Measurements from ENCODE around the gene CYP4Z1.
"Not testable (repeated sequence)": the region's sequence is repeated elsewhere in the genome, so short reads cannot be mapped to it uniquely, and the experiment has no call there.

The CYP4Z1 gene

GRCh38 chr1:47067097-47067594, at the start of gene CYP4Z1:
Gene CYP4Z1 (plus strand): TSS chr1:47067231. CDS start chr1:47067491, 260 bp downstream.
- H3K9ac ChIP-seq (ENCODE audit: low read depth, low read length): no peak within 1 kb of the TSS
- H3K4me3 ChIP-seq (ENCODE audit: low read length): no peak within 1 kb of the TSS
- no peaks in the 10 kb centered on the region; the same call in 1 of the 2 replicates for H3K27me3 ChIP-seq (ENCODE audit: insufficient read depth, low read length)
- H3K9me3 ChIP-seq (ENCODE audit: insufficient read depth, low read depth, low read length): no peaks in the 10 kb centered on the region
- no peaks in the 10 kb centered on the region for H3K36me3 ChIP-seq (ENCODE audit: insufficient read depth, low read depth, low read length)
- H3K27ac ChIP-seq (ENCODE audit: low read length): no peak within 1 kb of the TSS
- H3K4me1 ChIP-seq (ENCODE audit: insufficient read depth, low read length): no peaks in the 10 kb centered on the region

GRCh38 chr1:47021070-47021469, 46.0 kb upstream of the CYP4Z1 start:
- no peak overlapping the region for H3K4me3 ChIP-seq (ENCODE audit: low read length)
- no peak overlapping the region for H3K27ac ChIP-seq (ENCODE audit: low read length)
- no peaks in the 10 kb centered on the region for H3K36me3 ChIP-seq (ENCODE audit: insufficient read depth, low read depth, low read length)
- peaks cover 39% of the 10 kb centered on the region for H3K27me3 ChIP-seq (ENCODE audit: insufficient read depth, low read length)
- H3K9me3 ChIP-seq (ENCODE audit: insufficient read depth, low read depth, low read length): no peaks in the 10 kb centered on the region
- peaks cover 20% of the 10 kb centered on the region; the same call in 1 of the 2 replicates for H3K4me1 ChIP-seq (ENCODE audit: insufficient read depth, low read length)
- H3K9ac ChIP-seq (ENCODE audit: low read depth, low read length): no peak overlapping the region

GRCh38 chr1:47023268-47024140, 43.5 kb upstream of the CYP4Z1 start, which contains the start of gene CYP4X1:
Gene CYP4X1 (plus strand): TSS chr1:47023669. CDS start chr1:47023818, 149 bp downstream.
- H3K36me3 ChIP-seq (ENCODE audit: insufficient read depth, low read depth, low read length): no peaks in the 10 kb centered on the region
- no peaks in the 10 kb centered on the region for H3K9me3 ChIP-seq (ENCODE audit: insufficient read depth, low read depth, low read length)
- H3K27ac ChIP-seq (ENCODE audit: low read length): no peak within 1 kb of the TSS
- peak within 1 kb of the TSS; percentile 73 for H3K4me3 ChIP-seq (ENCODE audit: low read length)
- peaks cover 12% of the 10 kb centered on the region; the same call in 1 of the 2 replicates for H3K4me1 ChIP-seq (ENCODE audit: insufficient read depth, low read length)
- peak within 1 kb of the TSS; percentile 60; the same call in 1 of the 2 replicates for H3K9ac ChIP-seq (ENCODE audit: low read depth, low read length)
- H3K27me3 ChIP-seq (ENCODE audit: insufficient read depth, low read length): peaks cover 39% of the 10 kb centered on the region

- H3K9me3 ChIP-seq (ENCODE audit: insufficient read depth, low read depth, low read length): no peaks in the 10 kb centered on the region
- peak overlapping the region; percentile 73 for H3K4me3 ChIP-seq (ENCODE audit: low read length)
- no peaks in the 10 kb centered on the region for H3K36me3 ChIP-seq (ENCODE audit: insufficient read depth, low read depth, low read length)
- peak overlapping the region; percentile 60; the same call in 1 of the 2 replicates for H3K9ac ChIP-seq (ENCODE audit: low read depth, low read length)
- H3K27me3 ChIP-seq (ENCODE audit: insufficient read depth, low read length): peaks cover 39% of the 10 kb centered on the region
- H3K27ac ChIP-seq (ENCODE audit: low read length): no peak overlapping the region
- H3K4me1 ChIP-seq (ENCODE audit: insufficient read depth, low read length): peaks cover 9% of the 10 kb centered on the region; the same call in 1 of the 2 replicates
Observed at GRCh38 chr1:47024141-47024801, 42.8 kb upstream of the CYP4Z1 start.

GRCh38 chr1:47030170-47030805, 36.7 kb upstream of the CYP4Z1 start:
- Histone ChIP-seq H3K36me3 (ENCODE audit: insufficient read depth, low read depth, low read length) (no peaks in the 10 kb centered on the region), H3K4me1 (ENCODE audit: insufficient read depth, low read length) (no peaks in the 10 kb centered on the region), H3K27ac (ENCODE audit: low read length) (no peak overlapping the region), H3K27me3 (ENCODE audit: insufficient read depth, low read length) (peaks cover under 1% of the 10 kb centered on the region; the same call in 1 of the 2 replicates), H3K9me3 (ENCODE audit: insufficient read depth, low read depth, low read length) (no peaks in the 10 kb centered on the region), H3K9ac (ENCODE audit: low read depth, low read length) (no peak overlapping the region), H3K4me3 (ENCODE audit: low read length) (no peak overlapping the region)

GRCh38 chr1:47031059-47031458, 36.0 kb upstream of the CYP4Z1 start:
- Histone ChIP-seq H3K27me3 (ENCODE audit: insufficient read depth, low read length) (no peaks in the 10 kb centered on the region), H3K36me3 (ENCODE audit: insufficient read depth, low read depth, low read length) (no peaks in the 10 kb centered on the region), H3K4me1 (ENCODE audit: insufficient read depth, low read length) (no peaks in the 10 kb centered on the region), H3K27ac (ENCODE audit: low read length) (no peak overlapping the region), H3K9me3 (ENCODE audit: insufficient read depth, low read depth, low read length) (no peaks in the 10 kb centered on the region), H3K9ac (ENCODE audit: low read depth, low read length) (no peak overlapping the region), H3K4me3 (ENCODE audit: low read length) (no peak overlapping the region)

GRCh38 chr1:47031585-47031984, 35.4 kb upstream of the CYP4Z1 start:
- no peak overlapping the region for H3K4me3 ChIP-seq (ENCODE audit: low read length)
- no peak overlapping the region for H3K27ac ChIP-seq (ENCODE audit: low read length)
- H3K4me1 ChIP-seq (ENCODE audit: insufficient read depth, low read length): no peaks in the 10 kb centered on the region

GRCh38 chr1:47036764-47037163, 30.3 kb upstream of the CYP4Z1 start:
- H3K9me3 ChIP-seq (ENCODE audit: insufficient read depth, low read depth, low read length): no peaks in the 10 kb centered on the region
- no peak overlapping the region for H3K27ac ChIP-seq (ENCODE audit: low read length)
- H3K27me3 ChIP-seq (ENCODE audit: insufficient read depth, low read length): no peaks in the 10 kb centered on the region
- no peak overlapping the region for H3K9ac ChIP-seq (ENCODE audit: low read depth, low read length)
- H3K36me3 ChIP-seq (ENCODE audit: insufficient read depth, low read depth, low read length): no peaks in the 10 kb centered on the region
- H3K4me3 ChIP-seq (ENCODE audit: low read length): no peak overlapping the region
- no peaks in the 10 kb centered on the region for H3K4me1 ChIP-seq (ENCODE audit: insufficient read depth, low read length)

More at GRCh38 chr1:47031585-47031984, 35.4 kb upstream of the CYP4Z1 start:
- Histone ChIP-seq H3K36me3 (ENCODE audit: insufficient read depth, low read depth, low read length) (no peaks in the 10 kb centered on the region), H3K27me3 (ENCODE audit: insufficient read depth, low read length) (no peaks in the 10 kb centered on the region), H3K9ac (ENCODE audit: low read depth, low read length) (no peak overlapping the region), H3K9me3 (ENCODE audit: insufficient read depth, low read depth, low read length) (no peaks in the 10 kb centered on the region)

GRCh38 chr1:47059376-47059775, 7.7 kb upstream of the CYP4Z1 start:
- Histone ChIP-seq H3K4me3 (ENCODE audit: low read length) (no peak overlapping the region), H3K27ac (ENCODE audit: low read length) (no peak overlapping the region), H3K27me3 (ENCODE audit: insufficient read depth, low read length) (no peaks in the 10 kb centered on the region), H3K36me3 (ENCODE audit: insufficient read depth, low read depth, low read length) (no peaks in the 10 kb centered on the region), H3K9me3 (ENCODE audit: insufficient read depth, low read depth, low read length) (no peaks in the 10 kb centered on the region), H3K9ac (ENCODE audit: low read depth, low read length) (no peak overlapping the region), H3K4me1 (ENCODE audit: insufficient read depth, low read length) (no peaks in the 10 kb centered on the region)

GRCh38 chr1:47069080-47069479, 2.0 kb downstream of the CYP4Z1 start:
- H3K27ac ChIP-seq (ENCODE audit: low read length); H3K4me1 ChIP-seq (ENCODE audit: insufficient read depth, low read length); H3K27me3 ChIP-seq (ENCODE audit: insufficient read depth, low read length); H3K9me3 ChIP-seq (ENCODE audit: insufficient read depth, low read depth, low read length); H3K36me3 ChIP-seq (ENCODE audit: insufficient read depth, low read depth, low read length); H3K9ac ChIP-seq (ENCODE audit: low read depth, low read length); H3K4me3 ChIP-seq (ENCODE audit: low read length): not testable (repeated sequence)

GRCh38 chr1:47069509-47069908, 2.5 kb downstream of the CYP4Z1 start:
- H3K9ac ChIP-seq (ENCODE audit: low read depth, low read length); H3K36me3 ChIP-seq (ENCODE audit: insufficient read depth, low read depth, low read length); H3K4me3 ChIP-seq (ENCODE audit: low read length); H3K27ac ChIP-seq (ENCODE audit: low read length); H3K27me3 ChIP-seq (ENCODE audit: insufficient read depth, low read length); H3K9me3 ChIP-seq (ENCODE audit: insufficient read depth, low read depth, low read length); H3K4me1 ChIP-seq (ENCODE audit: insufficient read depth, low read length): not testable (repeated sequence)
